HG03175 (cell line): ENCODE data around the gene MYLK3.
A peak's percentile ranks its signal among the peaks of the same experiment; 100 is the strongest.

Source experiments
- ATAC-seq: cut with Tn5 transposase; IDR thresholded peaks from one replicate; pipeline ENCODE4 v1.9.1; 2021; ENCODE audit warnings: mild to moderate bottlenecking, moderate library complexity; ENCODE audit not compliant: unreplicated experiment

The MYLK3 gene

DNA sequence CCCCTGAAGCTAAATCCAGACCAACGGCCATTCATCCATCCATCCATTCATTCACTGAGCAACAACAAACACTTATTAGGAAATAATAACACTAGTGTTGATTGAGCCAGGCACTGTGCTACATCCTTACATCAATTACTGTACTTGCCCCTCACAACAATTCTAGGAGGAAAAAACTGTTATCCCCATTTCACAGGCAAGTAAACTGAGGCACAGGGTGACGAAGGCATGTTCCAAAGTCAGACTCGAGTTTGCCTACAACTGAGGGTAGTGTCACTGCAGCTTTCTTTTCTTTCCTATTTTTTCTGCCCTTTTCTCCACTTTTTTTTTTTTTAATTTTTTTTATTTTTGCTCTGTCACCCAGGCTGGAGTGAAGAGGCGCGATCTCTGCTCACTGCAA, 11.2 kb upstream of the MYLK3 start:
- no peak for ATAC-seq

DNA sequence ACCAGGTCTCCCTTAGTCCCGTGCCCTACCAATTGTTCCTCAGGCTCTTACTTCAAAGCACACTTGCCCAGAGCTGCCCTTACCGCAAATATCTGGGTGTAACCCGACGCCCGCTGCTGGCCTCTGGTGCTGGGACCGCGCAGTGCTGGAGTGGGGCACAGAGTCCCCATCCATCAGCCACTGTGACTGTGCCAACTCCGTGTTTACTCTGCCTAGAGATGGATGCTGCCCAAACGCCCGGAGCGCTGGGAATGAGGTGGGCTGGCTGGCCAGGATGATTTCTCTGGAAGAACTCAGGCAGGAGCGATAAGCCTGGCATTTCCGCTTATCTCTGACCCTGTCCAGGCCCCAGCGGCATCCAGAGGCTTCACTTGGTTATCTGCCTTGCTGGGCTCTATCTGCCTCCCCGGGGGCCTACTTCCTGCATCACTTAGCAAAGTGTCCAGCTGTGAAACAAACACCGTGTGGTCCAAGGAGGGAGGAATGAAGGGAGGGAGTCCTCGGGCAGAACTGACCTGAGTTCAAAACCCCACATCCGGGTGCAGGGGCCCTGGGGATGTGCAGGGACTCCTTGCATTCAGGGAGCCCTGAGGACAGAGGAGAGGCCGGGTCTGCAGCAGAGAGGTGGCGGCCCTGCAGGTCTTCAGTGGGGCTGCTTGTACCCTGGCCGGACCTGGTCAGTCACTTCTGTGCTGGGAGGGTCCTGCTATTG, 9.4 kb upstream of the MYLK3 start:
- ATAC-seq, result no peak

DNA sequence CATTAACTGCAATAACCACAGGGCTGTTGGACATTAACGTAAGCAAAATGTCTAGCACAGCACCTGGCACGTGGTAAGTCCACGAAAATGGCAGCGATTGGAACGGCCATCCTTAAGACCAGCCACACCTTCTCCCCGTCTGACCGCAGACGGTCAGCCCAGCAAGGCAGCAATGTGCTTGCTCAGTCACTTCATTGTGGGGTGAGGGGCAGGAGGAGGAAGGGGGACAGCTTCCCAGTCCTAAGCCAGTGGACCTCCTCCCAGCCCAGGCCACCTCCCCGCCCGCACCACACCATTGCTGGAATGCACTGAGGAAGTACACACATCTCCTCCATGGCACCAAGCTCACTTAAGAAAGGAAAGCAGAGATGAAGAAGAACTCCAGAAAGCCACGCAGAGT, 8.6 kb upstream of the MYLK3 start:
- no peak for ATAC-seq

DNA sequence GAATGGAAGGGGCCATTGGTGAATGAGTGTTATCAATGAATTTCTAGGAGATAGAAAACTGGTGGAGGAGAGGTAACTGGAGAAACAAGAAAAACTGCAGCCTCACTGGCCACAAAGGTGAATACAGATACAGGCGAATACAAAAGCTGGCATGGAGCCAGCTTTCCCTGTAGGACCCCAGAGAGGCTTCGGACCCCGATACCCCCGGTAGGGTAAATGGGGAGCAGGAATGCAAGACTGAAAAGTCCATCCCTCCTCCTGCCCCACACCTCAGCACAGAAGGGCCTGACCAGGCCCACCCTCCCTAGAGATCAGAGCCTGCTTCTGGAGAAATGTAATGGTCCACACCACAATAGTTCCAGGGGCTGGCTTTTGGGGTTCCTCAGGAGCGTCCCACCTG, 4.9 kb upstream of the MYLK3 start:
- no peak for ATAC-seq

DNA sequence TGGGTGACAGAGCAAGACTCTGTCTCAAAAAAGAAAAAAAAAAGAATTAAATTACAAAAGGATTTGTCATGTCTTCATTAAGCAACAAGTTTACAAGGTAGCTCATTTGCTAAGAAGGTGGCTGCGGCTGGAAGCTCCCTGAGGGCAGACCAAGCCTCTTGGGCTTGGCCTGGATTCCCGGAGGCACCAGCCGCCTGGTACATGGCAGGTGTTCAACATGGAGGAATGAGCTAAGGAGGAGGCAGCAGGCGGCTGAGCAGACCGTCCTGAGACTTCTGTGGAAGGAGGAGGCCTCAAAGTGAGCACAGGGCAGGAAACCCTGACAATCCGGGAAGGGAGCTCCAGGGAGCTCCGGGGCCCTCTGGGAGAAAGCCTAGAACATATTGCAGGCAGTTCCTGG, 3.2 kb upstream of the MYLK3 start:
- no peak for ATAC-seq

DNA sequence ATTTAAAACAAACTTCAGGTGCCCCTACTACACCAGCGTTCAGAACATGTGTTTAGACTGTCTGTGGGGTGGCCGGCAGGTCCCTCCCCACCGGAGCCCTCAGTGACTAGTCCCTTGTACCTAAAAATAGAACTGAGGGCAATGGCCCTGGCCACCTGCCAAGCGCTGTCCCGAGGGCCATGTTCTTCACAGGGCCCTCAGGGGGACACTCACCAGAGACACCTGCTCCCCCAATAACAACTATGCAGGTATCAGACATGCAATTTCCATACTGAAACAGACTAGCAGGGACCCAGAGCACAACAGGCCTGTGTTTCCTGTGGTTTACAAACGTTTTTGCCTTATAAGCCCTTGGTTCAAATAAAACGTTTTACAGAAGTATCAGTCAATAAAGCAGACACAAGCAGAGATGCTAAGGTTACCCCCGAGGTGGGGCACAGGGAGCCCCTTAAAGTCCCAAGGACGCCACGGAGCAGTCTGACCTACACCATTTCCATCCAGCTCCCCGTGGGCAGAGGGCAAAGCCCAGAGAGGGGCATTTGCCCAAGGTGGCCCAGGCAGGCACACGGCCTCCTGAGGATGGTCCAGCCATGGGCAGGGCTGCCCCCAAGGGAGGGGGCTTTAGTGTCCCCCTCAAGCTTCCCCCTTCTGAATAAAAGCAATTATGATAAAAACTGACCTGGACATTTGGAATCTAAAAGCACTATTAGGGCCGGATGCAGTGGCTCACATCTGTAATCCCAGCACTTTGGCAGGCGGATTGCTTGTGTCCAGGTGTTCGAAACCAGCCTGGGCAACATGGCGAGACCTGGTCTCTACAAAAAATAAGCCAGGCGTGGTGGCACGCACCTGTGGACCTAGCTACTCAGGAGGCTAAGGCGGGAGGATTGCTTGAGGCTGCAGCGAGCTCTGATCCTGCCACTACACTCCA, 896 bp upstream of the MYLK3 start:
- ATAC-seq, result no peak

DNA sequence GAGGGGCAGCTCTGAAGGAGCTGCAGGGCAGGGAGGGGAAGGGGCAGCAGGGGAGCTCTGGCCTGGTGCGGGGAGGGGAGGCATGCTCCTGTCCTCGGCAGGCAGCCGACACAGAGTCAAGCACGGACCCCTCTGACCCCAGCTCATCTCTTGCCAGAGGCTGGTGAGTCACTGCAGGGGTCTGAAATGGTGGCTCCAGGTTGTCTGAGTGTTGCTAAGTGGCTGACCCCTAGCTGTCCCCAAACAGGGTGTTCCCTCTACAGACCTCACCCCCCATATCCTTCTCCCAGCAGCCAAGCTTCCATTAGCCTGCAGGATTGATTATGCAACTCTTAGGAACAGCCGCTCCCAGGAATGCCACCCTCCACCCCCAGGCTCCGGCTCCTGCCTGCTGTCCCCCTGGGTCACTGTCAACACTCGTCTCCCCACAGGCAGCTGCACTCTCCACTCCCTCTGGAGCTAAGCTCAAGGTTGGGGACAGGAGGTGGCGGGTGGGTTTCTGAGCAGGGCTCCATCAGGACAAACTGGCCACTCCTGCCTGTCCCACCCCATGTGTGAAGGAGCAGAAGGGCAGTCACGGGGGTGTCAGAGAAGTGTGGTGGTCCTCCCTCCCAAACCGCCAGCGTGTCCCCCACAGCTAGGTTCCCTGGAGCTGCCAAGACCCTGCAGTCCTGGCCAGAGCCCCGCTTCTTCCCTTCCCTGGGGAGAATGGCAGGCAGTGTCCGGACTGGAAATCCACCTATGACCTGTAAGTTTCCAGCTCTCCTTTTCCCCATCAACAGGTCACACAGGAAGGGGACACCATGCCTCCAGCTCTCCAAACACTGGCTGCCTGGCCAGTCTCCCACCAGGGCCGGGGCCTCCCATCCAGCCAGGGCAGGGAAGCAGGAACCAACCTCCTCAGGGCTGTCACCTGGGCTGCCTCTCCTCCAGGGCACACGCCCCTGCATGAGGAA, 1.0 kb downstream of the MYLK3 start:
- no peak for ATAC-seq

DNA sequence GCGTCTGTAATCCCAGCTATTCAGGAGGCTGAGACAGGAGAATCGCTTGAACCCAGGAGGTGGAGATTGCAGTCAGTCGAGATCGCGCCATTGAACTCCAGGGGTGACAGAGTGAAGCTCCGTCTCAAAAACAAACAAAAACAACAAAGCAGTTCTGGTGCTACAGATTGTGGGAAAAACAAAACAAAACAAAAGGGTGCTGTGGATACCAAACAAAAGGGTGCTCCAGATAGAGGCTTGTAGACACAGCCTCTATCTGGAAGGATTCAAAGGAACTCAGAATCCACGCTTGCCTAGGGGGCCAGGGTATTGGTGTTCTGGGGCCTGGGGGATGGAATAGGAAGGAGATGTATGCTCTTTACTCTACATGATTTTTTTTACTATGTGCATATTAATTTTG, 2.5 kb downstream of the MYLK3 start:
- ATAC-seq, result no peak

DNA sequence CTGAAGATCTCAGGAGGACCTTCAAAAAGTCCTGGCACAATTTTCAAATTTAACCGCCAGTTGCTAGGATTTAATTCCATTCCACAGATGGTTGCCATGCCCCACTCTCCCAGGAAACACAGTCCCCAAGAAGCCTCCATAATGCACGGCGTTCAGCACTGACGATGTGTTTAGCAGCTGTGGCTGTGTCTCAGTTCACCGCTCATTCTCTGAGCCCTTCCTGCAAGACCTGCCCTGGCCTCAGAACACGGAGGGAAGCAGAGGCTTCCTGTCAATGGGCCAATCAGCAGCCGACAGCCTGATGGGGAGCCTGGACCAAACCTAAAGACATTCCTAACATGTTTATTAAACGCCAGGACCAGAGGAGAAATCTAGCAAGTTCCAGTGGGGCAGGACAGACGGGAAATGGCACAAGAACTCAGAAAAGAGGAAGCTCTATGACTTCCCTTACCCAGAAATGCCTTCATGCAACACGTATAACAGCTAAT, 4.9 kb downstream of the MYLK3 start:
- peak; percentile 65 for ATAC-seq

DNA sequence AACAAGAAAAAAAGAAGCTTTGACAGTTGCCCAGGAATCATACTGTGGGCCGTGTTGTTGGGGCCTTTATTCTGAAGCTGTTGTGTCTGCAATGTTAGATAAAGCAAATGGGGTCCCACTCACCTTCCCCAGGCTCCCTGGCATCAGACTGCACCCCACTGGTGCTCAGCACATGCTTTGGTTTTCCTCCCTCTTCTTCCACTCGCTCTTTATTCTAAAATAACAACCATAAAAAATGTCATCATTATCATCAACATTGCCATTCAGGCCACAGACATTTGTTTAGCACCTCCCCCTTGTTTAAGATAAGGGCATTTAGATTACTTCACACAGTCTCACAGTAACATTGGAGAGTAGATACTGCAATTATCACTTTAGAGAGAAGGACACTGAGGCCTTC, 8.2 kb downstream of the MYLK3 start:
- ATAC-seq, result no peak

DNA sequence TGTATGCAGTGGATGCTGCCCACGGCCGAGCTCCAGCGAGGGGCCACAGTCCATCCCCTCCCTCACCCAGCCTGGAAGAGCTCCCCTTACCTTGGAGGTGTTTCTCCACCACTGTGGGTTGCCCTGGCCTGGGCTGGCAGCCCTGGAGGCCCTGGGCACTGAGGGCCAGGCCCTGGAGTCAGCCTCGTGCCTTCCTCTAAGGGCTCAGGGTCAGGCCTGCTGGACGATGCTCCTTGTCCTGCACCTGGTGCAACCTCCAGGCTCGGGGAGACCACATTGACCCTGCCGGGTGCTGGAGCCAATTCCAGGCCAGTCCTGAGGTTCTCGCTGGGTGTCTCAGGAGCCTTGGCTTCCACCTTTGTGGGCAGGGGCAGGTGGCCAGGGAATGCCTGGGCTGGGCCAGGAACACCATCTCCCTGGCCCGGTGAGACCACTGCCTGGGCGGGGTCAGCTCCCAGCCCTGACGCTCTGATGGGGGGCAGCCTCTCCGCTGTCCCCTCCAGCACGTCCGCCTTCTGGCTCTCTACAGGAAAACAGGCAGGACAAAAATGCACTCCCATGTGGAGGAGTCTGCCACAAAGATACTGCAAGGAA, 10.4 kb downstream of the MYLK3 start:
- ATAC-seq, result no peak

DNA sequence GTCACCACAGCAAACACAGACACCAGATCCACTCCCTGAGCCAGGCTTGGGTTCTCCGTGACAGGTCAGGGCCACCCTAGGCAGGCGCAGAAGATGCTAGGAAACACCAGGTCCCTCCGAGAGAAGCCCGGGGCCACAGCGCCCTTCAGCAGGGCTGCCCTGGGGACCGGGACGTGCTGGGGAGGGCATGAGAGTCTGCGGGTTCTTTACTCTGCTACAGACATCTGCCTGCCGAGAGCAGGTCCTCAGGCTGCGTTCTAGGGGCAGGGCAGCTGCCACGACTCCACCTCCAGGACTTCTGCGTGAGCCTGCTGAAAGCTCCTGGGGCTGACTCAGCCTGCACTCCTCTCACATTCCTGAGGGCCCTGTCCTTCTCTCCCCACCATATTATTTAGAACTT, 11.4 kb downstream of the MYLK3 start:
- no peak for ATAC-seq

DNA sequence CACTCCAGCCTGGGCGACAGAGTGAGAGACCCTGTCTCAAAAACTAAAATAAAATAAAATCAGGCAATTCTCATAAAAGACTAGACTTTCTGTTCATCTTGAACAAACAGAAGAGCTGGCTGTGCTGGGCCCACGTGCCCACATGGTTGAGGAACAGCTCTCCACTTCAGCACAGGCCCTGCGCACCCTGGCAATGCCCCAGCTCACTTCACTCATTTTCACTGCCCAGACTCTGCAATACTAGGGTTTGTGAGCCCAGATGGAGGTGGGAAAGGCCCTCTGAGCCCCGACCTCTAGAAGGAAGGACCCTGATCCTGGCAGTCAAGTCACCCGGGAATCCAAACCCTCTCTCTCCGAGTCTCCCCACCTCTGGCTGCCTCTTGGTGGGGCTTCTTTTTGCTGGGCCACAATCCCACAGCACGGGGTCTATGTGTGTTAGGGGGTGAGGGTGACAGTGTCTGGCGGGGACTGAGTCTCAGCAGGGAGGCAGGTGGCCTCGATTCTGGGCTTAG, 14.8 kb downstream of the MYLK3 start:
- no peak for ATAC-seq

DNA sequence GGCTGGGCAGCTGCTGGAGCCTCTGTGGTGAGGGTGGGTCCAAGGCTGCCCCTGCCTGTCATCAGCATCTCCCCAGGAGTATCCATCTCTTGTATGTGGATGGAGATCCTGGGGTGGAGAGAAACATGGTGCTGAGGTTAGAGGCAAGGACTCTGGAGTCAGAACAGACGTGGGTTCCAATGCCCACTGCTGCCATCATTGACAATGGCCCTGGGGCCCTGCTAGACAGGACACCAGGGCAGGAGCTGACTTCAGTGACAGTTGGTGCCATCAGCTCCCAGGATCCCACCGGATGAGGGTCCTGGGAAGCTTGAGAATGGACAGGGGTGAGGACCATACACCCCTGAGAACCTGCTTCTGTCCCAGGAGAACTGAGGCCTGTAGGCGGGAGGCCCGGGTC, 15.6 kb downstream of the MYLK3 start:
- ATAC-seq, result no peak

DNA sequence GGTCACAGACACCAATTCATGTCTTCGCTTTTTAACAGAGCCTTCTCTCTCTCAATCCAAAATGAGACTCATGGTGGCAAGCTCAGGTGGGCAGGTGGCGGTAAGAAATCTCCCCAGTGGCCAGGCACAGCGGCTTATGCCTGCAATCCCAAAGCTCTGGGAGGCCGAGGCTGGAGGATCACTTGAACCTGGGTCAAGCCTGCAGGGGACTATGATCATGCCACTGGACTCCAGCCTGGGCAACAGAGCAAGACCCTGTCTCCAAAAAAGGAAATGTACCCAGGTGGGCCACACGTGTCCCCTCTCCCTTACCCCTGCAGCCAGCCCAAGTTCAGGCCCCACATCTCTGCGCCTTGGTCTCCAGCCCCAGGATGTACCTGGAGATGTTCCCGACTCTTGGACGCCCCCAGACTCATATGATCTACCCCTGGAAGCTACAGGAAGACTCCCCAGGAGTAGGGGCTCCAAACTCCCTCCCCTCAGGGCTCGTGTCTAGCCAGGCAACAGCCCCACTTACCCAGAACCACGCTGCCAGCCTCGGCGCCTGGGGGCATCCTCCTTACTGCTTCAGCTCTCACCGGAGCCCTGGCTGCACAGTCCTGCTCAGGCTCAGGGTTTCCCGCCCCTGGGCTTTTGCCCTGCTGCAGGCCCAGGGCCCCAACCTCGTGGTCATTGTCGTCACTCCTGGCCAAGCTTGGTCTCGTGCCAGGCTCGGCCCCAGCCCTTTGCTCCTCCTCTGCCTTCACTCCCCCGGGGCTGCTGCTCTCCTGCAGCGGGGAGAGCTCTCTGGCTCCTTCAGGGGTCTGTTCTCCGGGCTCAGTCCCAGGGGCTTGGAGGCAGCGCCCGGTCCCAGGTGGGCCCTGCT, 16.2 kb downstream of the MYLK3 start:
- no peak for ATAC-seq

DNA sequence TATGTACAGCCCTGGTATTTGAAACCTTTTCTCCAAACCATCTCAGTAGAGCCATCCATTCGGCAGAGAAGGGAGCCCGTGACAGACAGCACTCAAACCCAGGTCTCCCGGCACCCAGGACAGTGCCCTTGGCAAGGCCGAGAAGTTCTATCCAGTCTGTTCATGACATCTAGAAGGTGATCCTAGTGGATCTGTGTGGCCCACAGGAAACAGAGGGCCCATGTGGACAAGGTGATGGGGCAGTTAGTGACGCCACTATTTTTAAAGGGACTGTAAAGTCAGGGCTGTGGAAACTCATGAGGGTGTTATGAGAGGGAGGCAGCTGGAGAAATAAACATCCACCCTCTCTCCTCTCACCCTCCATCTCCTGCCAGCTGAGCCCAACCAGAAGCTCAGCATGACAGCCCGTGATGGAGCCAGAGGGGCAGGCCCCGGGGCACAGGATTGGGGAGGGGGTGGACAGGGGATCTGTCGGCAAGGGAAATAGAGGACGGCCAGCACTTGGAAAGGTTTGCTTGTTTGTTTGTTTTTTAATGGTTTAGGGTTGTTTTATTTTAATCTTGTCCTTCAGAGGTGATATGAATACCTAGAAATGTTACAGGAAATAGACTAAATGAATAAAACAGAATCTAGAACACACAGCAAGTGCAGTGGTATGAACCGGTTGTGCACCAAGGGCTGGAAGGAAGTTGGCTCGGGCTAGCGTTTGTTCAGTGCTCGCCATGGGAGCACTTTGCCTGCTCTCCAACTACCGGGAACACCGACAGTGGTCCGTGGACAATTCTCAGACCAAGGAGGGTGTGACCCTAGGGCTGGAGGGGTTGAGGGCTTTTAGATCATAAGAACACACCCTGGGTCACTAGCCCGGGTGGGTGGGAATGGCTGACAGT, 17.1 kb downstream of the MYLK3 start:
- no peak for ATAC-seq

DNA sequence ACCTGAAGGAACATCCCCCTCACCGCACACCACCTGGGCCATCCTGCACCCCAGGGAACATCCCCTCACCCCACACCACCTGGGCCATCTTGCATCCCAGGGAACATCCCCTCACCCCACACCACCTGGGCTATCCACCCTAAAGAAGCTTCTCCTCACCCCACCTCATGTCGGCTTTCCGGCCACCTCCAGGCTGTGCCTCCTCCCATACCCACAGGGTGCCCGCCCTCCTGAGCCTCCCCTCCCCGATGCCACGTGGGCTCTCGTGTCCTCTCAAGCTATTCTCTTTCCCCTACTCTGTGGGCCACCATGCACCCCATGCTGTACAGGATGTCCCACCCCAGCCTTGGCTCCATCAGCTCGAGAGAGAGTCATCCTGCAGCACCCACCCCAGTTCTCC, 18.0 kb downstream of the MYLK3 start:
- ATAC-seq, result no peak

DNA sequence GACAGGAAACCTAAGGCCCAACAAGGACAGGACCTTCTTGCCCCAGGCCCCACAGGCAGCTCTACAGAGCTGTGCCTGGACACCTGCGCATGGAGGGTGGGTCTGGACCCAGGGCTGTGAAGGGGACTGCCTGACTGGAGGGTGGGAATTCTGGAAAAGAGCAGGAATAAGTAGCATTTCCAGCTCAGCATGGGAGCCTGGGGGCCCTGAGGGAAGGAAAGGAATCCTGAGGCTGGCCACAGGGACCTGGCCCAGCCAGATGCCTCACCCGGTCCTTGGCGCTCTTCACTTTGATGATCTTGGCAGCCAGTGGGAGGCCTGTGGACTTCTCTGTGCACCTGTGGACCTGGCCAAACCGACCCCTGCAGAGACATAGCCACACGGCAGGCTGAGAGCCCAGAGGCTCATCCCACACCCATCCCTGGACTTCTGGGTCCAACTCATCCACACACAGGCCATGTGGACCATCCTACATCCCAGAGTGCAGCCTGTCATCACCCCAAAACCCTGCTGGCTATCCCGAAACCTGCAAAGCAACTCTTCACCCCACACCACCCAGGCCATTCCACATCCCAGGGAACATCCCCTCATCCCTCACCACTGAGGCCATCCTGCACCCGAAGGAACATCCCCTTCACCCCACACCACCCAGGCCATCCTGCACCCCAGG, 18.7 kb downstream of the MYLK3 start:
- no peak for ATAC-seq
